ENCODE measurements around the gene CLHC1. TPM values are rescaled to one million over a fixed set of nuclear protein-coding genes. Genes with fewer than 3 reads are reported as not detected.

Gene CLHC1
- total and polyA plus RNA-seq, 4 donors = 0.45 to 4.9 (median 2.6) TPM

DNA sequence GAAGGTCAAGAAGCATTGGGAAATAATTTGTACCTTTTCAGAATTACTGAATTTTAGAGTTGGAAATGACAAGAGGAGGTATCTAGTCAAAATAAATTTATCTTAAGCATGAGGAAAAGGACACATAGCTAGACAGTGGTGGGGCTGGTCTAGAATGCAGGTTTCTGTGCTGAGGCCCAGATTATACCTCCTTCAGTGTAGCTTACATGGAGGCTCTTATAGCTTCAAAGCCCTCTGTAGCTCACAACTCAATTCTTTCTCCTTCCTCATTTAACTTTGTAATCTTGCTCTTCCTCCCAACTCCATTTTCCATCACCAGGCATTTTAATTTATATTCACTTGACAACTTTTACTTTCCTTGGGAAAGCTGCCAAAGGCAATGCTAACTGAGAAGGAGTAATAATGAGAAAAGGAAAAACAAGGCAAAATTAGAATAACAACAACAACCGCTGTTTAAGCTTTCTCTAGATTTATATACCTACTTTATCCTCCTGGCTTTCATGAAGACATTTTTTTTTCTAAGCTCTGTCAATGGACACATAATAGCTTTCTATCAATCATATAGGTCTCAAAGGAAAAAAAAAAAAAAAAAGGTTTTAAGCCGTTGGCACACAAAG lies 58.5 kb downstream of the CLHC1 start:
- H3K4me1 ChIP-seq (ENCODE audit: control insufficient read depth in 4 of 4, insufficient read depth in 4 of 4, low read length in 3 of 4) = peaks cover 0 to 2% (median 0%) of the 10 kb centered on the region in 4 donors
- TF ChIP-seq FOXA2 (IDR thresholded peaks at IDR 0.05) = no peak
- TF ChIP-seq EGR1 (IDR thresholded peaks at IDR 0.05; ENCODE audit: low read depth in 2 of 2) = no peak
- no peak for TF ChIP-seq FOXA1 (IDR thresholded peaks at IDR 0.05)
- TF ChIP-seq GABPA (IDR thresholded peaks at IDR 0.05 in 1 of 2, conservative IDR thresholded peaks at IDR 0.05 in 1 of 2) = no peak
- TF ChIP-seq, protein P1, sequence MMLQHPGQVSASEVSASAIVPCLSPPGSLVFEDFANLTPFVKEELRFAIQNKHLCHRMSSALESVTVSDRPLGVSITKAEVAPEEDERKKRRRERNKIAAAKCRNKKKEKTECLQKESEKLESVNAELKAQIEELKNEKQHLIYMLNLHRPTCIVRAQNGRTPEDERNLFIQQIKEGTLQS (IDR thresholded peaks at IDR 0.05) = no peak
- TF ChIP-seq HNF4A (conservative IDR thresholded peaks at IDR 0.05) = no peak
- TF ChIP-seq, protein P2, sequence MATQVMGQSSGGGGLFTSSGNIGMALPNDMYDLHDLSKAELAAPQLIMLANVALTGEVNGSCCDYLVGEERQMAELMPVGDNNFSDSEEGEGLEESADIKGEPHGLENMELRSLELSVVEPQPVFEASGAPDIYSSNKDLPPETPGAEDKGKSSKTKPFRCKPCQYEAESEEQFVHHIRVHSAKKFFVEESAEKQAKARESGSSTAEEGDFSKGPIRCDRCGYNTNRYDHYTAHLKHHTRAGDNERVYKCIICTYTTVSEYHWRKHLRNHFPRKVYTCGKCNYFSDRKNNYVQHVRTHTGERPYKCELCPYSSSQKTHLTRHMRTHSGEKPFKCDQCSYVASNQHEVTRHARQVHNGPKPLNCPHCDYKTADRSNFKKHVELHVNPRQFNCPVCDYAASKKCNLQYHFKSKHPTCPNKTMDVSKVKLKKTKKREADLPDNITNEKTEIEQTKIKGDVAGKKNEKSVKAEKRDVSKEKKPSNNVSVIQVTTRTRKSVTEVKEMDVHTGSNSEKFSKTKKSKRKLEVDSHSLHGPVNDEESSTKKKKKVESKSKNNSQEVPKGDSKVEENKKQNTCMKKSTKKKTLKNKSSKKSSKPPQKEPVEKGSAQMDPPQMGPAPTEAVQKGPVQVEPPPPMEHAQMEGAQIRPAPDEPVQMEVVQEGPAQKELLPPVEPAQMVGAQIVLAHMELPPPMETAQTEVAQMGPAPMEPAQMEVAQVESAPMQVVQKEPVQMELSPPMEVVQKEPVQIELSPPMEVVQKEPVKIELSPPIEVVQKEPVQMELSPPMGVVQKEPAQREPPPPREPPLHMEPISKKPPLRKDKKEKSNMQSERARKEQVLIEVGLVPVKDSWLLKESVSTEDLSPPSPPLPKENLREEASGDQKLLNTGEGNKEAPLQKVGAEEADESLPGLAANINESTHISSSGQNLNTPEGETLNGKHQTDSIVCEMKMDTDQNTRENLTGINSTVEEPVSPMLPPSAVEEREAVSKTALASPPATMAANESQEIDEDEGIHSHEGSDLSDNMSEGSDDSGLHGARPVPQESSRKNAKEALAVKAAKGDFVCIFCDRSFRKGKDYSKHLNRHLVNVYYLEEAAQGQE (IDR thresholded peaks at IDR 0.05) = no peak
- TF ChIP-seq, protein P3, sequence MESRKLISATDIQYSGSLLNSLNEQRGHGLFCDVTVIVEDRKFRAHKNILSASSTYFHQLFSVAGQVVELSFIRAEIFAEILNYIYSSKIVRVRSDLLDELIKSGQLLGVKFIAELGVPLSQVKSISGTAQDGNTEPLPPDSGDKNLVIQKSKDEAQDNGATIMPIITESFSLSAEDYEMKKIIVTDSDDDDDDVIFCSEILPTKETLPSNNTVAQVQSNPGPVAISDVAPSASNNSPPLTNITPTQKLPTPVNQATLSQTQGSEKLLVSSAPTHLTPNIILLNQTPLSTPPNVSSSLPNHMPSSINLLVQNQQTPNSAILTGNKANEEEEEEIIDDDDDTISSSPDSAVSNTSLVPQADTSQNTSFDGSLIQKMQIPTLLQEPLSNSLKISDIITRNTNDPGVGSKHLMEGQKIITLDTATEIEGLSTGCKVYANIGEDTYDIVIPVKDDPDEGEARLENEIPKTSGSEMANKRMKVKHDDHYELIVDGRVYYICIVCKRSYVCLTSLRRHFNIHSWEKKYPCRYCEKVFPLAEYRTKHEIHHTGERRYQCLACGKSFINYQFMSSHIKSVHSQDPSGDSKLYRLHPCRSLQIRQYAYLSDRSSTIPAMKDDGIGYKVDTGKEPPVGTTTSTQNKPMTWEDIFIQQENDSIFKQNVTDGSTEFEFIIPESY (IDR thresholded peaks at IDR 0.05) = no peak
- no peak for TF ChIP-seq YY1 (IDR thresholded peaks at IDR 0.05)
- no peak for TF ChIP-seq RXRA (IDR thresholded peaks at IDR 0.05)
- TF ChIP-seq, protein P4, sequence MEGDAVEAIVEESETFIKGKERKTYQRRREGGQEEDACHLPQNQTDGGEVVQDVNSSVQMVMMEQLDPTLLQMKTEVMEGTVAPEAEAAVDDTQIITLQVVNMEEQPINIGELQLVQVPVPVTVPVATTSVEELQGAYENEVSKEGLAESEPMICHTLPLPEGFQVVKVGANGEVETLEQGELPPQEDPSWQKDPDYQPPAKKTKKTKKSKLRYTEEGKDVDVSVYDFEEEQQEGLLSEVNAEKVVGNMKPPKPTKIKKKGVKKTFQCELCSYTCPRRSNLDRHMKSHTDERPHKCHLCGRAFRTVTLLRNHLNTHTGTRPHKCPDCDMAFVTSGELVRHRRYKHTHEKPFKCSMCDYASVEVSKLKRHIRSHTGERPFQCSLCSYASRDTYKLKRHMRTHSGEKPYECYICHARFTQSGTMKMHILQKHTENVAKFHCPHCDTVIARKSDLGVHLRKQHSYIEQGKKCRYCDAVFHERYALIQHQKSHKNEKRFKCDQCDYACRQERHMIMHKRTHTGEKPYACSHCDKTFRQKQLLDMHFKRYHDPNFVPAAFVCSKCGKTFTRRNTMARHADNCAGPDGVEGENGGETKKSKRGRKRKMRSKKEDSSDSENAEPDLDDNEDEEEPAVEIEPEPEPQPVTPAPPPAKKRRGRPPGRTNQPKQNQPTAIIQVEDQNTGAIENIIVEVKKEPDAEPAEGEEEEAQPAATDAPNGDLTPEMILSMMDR (IDR thresholded peaks at IDR 0.05; ENCODE audit: low read depth, low read length, missing input control) = no peak
- TF ChIP-seq, protein P5, sequence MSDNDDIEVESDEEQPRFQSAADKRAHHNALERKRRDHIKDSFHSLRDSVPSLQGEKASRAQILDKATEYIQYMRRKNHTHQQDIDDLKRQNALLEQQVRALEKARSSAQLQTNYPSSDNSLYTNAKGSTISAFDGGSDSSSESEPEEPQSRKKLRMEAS (IDR thresholded peaks at IDR 0.05) = no peak
- TF ChIP-seq TAF1 (conservative IDR thresholded peaks at IDR 0.05) = no peak
- TF ChIP-seq SP1 (IDR thresholded peaks at IDR 0.05) = no peak
- TF ChIP-seq HNF4G (IDR thresholded peaks at IDR 0.05) = no peak
- TF ChIP-seq RAD21 (IDR thresholded peaks at IDR 0.05) = no peak
- TF ChIP-seq NR2F2 (IDR thresholded peaks at IDR 0.05) = no peak
- TF ChIP-seq JUND (IDR thresholded peaks at IDR 0.05) = no peak
- H3K9ac ChIP-seq (ENCODE audit: low read depth in 1 of 2, low read length in 2 of 2) = no peak overlapping the region
- no peak overlapping the region for H3K27ac ChIP-seq (ENCODE audit: low read depth in 1 of 2, low read length in 2 of 2)
- H3K27me3 ChIP-seq (ENCODE audit: control insufficient read depth in 4 of 4, insufficient read depth in 4 of 4, low read length in 3 of 4) = no peaks in the 10 kb centered on the region
- no peaks in the 10 kb centered on the region for H3K9me3 ChIP-seq (ENCODE audit: control insufficient read depth in 4 of 4, low read length in 3 of 4)
- H3K36me3 ChIP-seq (ENCODE audit: control insufficient read depth in 4 of 4, insufficient read depth in 3 of 4, low read depth in 1 of 4, low read length in 3 of 4) = no peaks in the 10 kb centered on the region
- DNase-seq (ENCODE audit: low spot score) = no peak
- no peak overlapping the region for H3K4me3 ChIP-seq (ENCODE audit: low read depth in 1 of 3, low read length in 3 of 3)
- 82% methylated on average over 2 of the region's 2 CpGs for WGBS
